ENCODE results near the gene TNNT1. TPM values are rescaled to one million over a fixed set of nuclear protein-coding genes. Genes with fewer than 3 reads are reported as not detected.
"Not testable (repeated sequence)": the region's sequence is repeated elsewhere in the genome, so short reads cannot be mapped to it uniquely, and the experiment has no call there.

Gene TNNT1, protein sequence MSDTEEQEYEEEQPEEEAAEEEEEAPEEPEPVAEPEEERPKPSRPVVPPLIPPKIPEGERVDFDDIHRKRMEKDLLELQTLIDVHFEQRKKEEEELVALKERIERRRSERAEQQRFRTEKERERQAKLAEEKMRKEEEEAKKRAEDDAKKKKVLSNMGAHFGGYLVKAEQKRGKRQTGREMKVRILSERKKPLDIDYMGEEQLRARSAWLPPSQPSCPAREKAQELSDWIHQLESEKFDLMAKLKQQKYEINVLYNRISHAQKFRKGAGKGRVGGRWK
- 10 to 100 TPM in 1 of 5 donors, 1 to 10 TPM in 3, under 1 TPM in 1; 0.91 to 27.5 (median 2.1) TPM for polyA plus RNA-seq (ENCODE audit: insufficient read depth in 1 of 5, insufficient read length in 5 of 5, low replicate concordance in 1 of 5)
- long read RNA-seq, donor 1, result 0 reads
- long read RNA-seq, donor 2, result 0 reads
- long read RNA-seq, donor 3, result 0 reads
- long read RNA-seq, donor 4, result 0 reads
- long read RNA-seq, donor 5, partial matches to known transcripts, result 0 of 1 reads
- long read RNA-seq, donor 5, other reads (novel, unspliced or antisense), result 0 of 1 reads
- long read RNA-seq, donor 6, result 0 reads
- long read RNA-seq, donor 7, result 0 reads
- long read RNA-seq, donor 8, result 0 reads

DNA sequence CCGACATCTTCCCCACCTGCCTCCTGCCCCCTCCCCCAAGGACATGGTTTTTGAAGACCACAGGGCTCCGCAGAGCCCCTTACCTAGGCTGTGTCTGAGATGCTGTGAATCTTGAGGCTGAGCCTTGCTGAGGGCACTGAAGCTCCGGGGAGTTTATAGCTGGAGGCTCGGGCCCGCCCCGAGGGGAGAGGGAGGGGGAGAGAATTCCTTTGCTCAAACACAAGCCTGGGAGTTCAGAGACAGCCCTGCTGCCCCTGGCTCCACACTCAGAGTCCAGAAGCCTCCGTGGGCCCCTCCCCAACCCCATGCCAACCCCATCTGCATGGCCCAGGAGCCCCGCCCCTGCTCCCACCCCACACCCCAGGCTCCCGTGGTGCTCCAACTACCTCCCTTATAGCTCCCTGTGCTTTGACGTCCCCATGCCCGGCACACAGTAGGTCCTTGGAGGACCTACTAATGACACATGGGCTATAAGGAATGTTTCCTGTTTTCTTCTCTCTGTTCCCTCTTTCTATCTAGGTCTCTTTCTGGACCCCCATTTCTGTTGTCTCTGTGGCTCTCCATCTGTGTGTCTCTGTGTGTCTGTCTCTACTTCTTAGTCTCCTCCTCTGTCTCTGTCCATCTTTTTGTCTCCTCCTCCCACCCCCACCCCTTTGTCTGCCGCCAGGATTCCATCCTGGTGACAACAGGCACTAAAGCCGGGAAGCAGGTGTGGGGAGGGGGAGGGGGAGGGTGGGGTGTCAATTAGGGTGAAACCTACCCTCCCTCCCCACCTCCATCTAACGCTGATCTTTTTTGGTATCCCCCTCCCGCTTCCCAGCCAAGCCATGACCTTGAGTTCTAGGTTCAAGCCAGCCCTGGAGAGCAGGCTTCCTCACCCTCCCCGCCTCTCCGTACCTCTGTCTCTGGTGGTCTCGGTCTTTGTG is at the start of gene TNNT1:
Gene TNNT1, minus strand, starts transcription at position 129 of the 926 bp plus-strand sequence. CDS start 2,049 bp downstream, outside the sequence.
- DNase-seq, result no peak

DNA sequence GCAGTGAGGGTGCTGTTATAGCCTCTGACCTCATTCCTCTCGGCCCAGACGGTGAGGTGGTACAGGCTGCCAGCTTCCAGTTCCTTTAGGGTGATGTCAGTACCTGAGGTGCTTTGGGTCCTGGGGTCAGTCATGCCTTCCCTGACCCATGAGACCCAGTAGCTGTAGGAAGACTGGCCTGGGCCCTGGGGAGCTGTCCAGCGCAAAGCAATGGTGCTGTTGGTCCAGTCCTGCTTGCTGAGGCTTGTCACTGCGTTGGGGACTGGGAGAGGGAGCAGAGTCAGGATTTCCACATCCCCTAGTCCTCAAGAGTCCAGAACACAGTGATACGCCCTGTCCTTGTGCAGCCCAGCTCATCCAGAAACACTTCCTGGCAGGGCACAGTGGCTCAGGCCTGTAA is 49.6 kb upstream of the TNNT1 start:
- DNase-seq, result no peak

DNA sequence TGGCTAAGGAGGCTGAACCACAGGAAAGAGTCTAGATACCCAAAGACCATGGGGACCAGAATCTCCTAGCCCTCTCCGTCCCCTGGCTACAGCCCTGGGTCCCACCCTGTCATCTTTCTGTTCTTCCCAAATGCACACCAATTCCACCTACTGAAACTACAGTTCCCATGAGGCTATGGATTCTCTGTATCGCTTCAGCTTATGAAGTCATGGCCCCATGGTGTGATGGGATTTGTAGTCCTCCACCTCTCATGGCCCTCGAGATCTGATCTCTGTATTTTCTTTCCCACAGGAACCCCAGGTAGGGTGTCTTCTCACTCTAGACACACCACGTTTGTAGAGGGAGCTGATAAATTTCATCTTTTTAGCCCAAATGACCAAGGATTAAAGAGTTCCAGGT is 48.5 kb upstream of the TNNT1 start:
- no peak for DNase-seq

DNA sequence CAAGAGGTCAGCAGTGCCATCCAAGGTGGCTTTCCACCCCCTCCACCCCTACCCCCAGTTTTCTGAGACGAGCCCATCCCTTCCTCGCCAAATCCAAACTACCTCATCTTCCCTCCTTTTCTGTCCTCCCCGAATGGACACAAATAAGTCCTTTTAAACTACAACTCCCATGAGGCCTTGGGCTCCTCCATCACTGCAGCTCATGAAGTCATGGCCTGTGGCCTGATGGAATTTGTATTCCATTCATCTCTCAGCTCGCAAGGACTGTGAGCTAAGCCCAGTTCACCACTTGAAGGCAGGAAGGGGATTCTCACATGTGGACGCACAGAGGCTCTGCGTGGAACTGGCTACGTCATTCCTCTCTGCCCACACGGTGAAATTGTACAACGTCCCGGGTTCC is 47.8 kb upstream of the TNNT1 start:
- no peak for DNase-seq

DNA sequence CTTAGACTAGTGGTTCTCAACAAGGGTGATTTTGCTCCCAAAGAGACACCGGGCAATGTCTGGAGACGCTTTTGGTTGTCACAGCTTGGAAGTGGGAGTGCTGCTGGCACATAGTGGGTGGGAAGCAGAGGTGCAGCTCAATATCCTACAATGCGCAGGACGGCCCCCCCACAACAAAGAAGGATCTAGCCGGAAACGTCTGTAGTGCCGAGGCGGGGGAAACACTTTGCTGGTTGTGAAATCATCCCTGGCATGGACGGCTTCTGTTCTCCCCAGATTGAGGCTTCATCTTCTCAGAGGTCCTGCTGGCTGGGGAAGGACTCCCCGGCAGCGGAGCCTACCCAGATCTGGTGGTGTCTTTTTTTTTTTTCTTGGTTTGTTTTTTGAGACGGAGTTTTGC is 44.5 kb upstream of the TNNT1 start:
- no peak for DNase-seq

DNA sequence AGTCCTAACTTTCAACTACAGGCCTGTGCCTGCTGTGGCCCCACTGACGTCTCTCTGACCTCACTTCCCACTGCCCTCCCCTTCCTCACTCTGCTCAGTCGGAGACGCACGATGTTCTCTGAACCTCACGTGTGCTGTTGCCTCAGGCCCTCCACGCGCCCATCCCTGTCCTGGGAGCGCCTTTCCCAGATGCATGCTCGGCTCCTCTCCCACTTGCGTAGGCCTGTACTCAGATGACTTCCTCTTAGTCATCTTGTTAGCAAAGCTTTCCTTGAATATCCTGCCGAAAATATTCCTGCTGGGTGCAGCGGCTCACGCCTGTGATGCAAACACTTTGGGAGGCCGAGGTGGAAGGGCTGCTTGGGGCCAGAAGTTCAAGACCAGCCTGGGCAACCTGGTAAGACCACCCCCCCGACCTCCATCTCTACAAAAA is 40.4 kb upstream of the TNNT1 start:
- no peak for DNase-seq

DNA sequence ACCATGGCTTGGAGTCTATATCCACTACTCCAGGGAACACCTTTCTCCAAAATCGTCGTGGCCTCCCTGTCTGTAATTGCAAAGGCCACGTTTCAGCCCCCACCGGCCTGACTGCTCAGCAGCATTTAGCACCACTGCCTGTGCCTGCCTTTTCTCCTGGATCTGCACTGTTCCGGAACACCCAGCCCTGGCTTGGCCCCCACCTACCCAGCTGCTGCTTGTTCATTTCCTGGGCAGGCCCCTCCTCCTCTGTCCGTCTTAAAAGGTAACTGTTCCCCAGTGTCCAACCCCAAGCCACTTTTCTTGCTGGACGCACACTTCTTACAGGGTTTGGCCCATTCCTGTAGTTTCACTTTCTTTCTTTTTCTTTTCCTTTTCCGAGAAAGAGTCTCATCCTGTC is 39.6 kb upstream of the TNNT1 start:
- no peak for DNase-seq

DNA sequence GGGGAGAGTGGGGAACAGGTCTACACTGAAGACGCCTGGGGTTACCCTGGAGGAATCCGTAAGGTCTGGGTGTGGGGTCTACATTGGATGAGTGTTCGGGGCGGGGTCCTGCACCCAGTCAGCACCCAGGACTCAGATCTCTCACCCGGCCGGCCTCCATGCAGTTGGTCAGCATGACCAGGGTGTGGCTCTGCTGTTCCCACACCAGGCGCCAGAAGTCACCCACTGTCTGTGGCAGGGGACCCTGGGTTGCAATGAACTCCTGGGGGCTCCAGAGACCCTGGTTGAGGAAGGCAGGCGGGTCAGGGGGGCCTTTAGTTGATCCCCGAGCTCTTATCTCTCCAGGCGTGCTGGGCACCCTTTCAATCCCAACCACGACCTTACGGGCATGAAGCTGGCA is 37.1 kb upstream of the TNNT1 start:
- DNase-seq, result no peak

DNA sequence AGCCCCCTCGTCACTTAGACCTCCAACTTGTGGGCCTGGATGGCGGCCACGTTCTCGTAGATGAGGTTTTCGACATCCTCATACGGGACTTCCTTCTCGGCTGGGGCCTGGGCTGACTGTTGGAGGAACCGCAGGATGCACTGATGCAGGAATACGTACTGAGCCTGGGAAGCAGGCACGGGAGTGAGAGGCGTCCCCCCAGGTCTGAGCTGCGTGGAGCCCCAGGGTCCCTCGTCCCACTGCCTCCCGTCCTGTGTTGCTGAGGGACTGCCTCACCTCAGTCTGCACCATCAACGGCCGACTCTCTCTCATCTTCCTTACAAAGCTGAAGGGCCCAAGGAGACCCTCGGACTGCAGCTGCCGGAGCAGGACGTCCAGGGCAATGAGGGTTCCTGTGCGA is 32.7 kb upstream of the TNNT1 start:
- no peak for DNase-seq

DNA sequence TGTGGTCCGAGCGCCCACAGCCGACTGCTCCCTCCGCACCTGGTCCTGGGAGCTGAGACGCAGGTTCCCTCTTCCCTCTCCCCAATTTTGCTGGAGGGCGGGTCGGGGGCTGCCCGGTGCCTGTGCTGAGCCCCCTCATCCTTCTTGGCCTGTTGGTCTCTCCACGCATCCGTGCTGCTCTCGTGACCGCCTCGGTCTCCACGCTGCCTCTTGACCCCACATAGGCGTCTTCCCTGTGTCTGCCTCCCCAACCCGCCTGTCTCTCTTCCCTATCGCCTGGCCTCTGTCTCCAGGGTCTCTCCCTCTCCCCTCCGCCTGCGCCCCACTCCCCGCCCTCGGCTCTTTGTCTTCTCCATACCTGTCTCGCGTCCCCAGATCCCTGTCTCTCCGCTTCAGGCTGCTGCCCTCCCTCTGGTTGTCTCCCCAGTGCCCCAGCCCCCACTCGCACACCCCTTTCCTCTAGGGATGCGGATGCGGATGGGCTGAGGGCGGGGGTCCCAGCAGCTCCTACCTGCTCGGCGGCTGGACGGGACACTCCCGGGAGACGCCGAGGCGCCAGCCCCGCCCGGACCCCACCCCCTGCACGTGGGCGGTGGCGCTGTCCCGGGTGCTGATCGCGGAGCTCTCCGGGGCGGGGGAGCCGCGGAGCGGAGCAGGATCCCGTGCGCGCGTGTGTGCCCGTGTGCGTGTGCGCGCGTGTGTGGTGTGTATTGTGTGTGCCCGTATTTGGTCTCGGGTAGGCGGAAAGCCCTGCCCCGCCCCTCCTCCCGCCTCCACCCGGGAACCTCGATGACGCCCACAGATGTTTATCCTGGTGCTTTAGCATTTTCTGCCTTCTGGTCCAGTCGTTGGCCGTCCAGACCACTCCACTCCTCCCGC is 30.8 kb upstream of the TNNT1 start, which contains the start of gene SYT5:
Gene SYT5, minus strand, starts transcription at position 684 of the 879 bp plus-strand sequence. CDS start 1,248 bp downstream, outside the sequence.
- DNase-seq, result no peak

DNA sequence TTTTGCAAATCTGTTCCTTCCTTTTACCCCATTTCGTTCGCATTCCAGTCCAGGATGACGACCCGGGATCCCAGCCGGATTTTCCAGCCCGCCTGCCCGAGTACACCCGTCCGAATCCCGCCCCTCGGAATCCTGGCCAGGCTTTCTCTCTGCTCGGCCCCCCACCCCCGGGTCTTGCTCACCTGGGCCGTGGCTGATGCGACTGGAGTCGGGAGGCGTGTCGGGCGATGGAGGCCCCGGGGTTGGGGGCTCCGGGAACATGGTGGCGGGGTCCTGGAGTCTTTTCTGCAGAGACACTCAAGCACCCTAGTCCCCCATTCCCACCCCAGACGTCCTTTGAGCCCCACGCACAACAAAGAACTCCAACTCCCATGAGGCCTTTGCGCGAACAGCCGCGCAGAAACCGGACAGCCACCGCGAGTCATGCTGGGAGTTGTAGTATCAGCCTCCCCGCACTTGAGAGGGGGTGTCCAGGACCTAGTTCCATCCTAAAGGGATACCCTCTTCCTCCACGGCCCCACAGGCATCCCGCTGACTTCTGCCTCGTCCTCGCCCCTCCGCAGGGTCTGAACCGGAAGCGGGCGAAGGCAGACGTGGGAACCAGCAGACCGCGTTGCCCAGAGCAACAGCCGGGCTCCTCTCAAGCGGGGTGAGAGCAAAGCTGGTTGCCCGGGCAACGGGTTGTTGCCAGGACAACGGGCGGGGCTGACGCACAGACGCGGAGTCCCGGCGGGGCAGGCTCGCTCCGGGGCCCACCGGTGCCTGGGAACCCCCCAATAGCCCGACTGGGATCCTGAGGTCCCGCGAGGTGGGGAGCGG is 30.0 kb upstream of the TNNT1 start:
- peak; percentile 55 to 72 for DNase-seq

DNA sequence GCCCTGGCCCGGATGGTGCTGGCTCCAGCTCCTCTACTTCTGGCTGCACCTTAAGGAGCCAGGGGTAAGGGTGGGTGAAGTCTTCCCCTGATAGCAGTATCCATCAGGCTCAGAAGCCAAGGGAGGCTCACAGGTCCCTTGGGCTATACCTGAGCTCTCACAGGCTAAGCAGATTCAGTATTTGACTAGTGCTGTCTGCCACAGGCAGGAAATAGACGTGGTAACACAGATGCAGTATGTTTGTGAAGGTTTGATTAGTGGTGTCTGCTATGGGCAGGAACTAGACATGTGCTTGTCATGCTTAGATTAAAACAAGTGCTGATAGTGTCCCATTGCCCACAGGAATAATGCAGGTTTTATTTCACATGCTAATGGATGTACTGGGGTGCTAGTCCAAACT is 27.1 kb upstream of the TNNT1 start:
- DNase-seq, result no peak

DNA sequence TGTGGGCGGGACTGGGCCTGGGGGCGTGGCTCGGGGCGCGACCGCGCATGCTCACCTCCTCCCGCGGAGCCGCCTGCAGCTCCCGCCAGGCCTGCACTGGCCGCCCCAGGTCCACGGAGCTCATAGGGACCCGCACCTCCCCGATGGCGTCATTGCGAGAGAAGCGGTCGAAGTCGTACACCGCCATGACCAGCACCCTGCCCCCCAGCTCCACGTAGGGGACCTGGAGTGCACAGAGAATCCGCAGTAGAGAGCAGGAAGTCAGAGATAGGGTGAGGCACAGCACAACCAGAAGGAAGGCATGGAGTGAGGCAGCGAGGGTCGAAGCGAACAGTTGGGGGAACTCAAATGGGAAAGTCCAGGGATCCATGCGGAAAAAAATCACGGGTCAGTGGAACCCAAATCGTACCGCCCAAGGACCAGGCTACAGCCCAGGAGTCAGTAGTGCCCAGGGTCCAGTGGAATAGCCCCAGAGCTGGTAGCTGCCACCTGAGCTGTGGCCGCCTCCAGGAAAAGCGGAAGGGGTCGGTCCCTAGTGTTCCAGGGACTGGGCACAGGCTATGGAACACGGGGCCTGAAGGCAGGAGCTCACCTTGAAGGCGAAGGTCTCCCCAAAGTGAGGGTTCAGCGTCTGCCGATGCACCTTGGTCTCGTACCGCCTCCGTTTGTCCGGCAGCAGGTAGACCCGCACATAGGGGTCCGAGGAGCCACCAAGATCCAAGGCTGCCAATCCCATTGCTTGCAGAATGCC is 26.3 kb upstream of the TNNT1 start:
- no peak for DNase-seq

DNA sequence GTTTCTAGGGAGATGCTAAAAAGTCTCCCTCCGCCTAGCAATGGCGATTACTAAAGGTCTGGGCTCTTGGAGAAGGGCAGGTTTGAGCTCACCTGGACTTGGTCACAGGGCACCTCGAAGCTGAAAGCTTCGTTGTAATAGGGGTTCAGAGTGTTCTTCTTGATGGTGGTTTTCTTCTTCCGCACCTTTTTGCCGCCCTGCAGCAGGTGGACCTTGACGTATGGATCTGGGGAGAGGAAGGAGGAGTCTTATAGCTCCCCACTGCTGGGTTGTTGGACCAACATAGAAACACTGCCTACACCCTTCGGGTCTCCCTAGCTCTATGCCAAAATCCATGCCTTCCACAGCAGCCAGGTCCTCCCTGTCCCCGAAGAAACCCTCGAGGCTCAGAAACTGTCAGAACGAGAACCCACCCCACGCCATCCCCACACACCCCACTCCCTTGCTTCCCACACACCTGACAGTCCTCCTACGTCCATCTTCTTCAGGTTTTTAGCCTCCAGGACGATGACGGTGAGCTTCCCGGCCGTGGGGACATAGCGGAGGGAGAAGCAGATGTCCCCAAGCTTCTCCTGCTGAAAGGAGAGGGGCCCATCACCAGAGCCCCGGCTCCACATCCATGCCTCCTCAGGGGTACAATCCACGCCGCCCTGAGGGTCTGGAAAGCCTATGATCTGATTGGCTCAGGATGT is 25.6 kb upstream of the TNNT1 start:
- DNase-seq, result no peak

DNA sequence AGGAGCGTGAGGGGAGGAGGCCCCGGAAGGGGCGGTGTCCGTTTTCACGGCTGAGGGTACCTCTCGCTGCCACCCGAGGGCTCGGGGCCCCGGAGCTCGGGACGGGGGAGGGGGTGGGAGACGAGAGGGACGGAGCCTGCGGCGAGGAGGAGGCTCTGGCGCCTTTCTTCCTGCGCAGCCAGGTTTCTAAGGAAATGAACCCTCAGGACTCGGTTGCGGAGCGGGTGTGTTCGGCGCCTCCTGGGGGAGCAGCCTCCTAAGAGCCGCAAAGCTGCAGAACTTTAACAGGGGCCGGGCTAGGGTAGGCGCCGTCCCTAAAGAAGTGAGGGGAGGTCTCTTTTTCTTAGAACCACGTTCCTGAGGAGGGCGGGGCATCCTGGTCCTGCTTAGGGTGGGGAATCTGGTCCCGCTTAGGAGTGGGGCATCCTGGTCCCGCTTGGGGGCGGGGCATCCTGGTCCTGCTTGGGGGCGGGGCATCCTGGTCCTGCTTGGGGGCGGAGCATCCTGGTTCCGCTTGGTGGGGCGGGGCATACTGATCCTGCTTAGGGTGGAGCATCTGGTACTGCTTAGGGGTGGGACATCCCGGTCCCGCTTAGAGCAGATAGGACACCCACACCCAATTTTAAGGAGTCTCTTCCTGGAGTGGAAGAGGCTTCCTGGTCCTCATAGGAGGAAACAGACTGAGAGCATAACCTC is 24.9 kb upstream of the TNNT1 start:
- DNase-seq, result no peak

DNA sequence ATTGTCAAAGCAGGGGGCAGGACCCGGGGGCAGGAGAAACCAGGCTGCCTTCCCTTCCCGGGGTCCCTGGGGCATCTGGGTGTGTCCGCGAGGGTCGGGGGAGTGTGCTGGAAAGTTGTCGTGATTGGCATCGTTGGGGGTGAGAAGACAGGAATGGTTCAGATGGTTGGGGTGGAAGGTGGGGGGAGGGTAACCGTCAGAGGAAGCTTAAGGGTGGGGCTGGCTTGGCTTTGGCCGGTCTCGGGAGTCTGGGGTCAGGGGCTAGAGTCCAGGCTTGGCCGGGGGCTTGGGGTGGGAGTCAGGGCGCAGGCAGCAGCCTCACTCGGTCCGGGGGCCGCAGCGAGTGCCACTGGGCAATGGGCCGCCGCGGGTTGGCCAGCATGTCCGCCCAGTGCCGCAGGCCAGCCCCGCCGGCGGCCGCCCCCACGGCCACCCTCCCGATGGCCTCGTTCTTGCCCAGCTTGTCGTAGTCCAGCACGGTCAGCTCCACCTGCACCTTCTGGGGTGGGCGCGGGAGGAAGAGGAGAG is 24.2 kb upstream of the TNNT1 start:
- no peak for DNase-seq

DNA sequence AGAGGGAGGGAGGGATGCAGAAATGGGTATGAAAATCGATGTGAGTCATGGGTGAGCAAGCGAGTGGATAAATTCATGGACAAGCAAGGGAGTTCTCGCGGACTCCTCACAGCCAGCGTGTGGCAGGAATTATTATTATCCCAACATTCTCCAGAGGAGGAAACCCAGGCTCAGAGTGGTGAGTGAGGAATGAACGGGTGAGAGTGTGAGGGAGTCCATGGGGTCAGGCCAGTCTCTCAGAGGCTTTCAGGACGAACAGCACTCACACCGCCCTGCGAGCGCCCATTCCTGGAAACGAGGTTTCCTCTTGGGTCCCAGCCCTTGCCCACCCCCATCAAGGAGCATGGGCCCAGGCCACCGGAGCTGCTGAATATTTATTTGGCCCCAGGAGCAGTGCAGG is 23.7 kb upstream of the TNNT1 start:
- no peak for DNase-seq

DNA sequence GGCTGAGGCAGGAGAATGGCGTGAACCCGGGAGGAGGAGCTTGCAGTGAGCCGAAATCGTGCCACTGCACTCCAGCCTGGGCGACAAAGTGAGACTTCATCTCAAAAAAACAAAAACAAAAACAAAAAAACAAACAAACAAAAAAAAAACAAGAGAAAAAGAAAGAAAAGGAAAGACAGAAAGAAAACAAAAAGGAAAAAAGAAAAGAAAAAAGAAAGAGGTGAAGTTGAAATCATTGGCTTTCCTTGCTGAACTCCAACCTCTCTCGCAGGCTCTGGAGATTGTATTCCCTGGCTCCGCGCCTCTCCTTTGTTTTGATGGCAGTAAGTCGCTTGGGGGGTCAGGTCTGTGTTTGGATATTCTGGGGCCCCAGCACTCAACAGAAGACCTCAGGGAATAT is 23.3 kb upstream of the TNNT1 start:
- DNase-seq, result not testable (repeated sequence)
